Calu3 (cell line): ENCODE data around the gene PKP4. TPM values are rescaled to one million over a fixed set of nuclear protein-coding genes. Genes with fewer than 3 reads are reported as not detected.

ENCODE experiments used
- BruUV-seq: library from RNA; stranded (reverse); fragments of 400-500 nt; replicated peaks from 2 replicates; lab custom pipeline; 2021; lab: Mats Ljungman, UMichigan
- CTCF ChIA-PET: fragments of 300-600 bp; sonication (Branson Sonifier 250); formaldehyde crosslinking; loops from one replicate; lab custom pipeline; 2022; ENCODE audit warnings: antibody characterized with exemption; lab: Charles Lee
- DNase-seq: peaks from one replicate; pipeline ENCODE4 v3.0.0; 2022
- H3K27ac Mint-ChIP-seq: one replicate; pipeline ENCODE4 v1.8.0; 2022; ENCODE audit warnings: mixed read lengths; ENCODE audit not compliant: unreplicated experiment
- H3K27me3 Mint-ChIP-seq: one replicate; pipeline ENCODE4 v1.8.0; 2022; ENCODE audit warnings: mixed read lengths; ENCODE audit not compliant: unreplicated experiment
- H3K36me3 Mint-ChIP-seq: one replicate; pipeline ENCODE4 v1.8.0; 2022; ENCODE audit warnings: mild to moderate bottlenecking, moderate library complexity, mixed read lengths; ENCODE audit not compliant: insufficient read depth, unreplicated experiment
- H3K4me1 Mint-ChIP-seq: one replicate; pipeline ENCODE4 v1.8.0; 2022; ENCODE audit warnings: mild to moderate bottlenecking, low read depth, mixed read lengths; ENCODE audit not compliant: unreplicated experiment
- H3K4me3 Mint-ChIP-seq: one replicate; pipeline ENCODE4 v1.8.0; 2022; ENCODE audit warnings: mild to moderate bottlenecking, low read depth, moderate library complexity, mixed read lengths; ENCODE audit not compliant: unreplicated experiment
- H3K9me3 Mint-ChIP-seq: one replicate; pipeline ENCODE4 v1.8.0; 2022; ENCODE audit warnings: low read depth, mixed read lengths; ENCODE audit not compliant: unreplicated experiment
- intact Hi-C: fragments of 100-400 bp; cut with micrococcal nuclease; formaldehyde crosslinking; loops from one replicate; pipeline ENCODE4 v1.10.0; 2022; ENCODE audit not compliant: unreplicated experiment
- total RNA-seq: library from RNA; stranded (reverse); gene quantifications from 2 replicates; pipeline ENCODE4 v1.2.3, GENCODE V29; 2022
- TF ChIP-seq, protein P1 (sequence below): fragments of 200-600 bp; IDR thresholded peaks from one replicate; pipeline ENCODE4 v1.8.0; 2022; ENCODE audit warnings: antibody characterized with exemption; ENCODE audit not compliant: unreplicated experiment

PKP4 gene
- total RNA-seq, 1 experiment from 2014 or later: 137 TPM

DNA sequence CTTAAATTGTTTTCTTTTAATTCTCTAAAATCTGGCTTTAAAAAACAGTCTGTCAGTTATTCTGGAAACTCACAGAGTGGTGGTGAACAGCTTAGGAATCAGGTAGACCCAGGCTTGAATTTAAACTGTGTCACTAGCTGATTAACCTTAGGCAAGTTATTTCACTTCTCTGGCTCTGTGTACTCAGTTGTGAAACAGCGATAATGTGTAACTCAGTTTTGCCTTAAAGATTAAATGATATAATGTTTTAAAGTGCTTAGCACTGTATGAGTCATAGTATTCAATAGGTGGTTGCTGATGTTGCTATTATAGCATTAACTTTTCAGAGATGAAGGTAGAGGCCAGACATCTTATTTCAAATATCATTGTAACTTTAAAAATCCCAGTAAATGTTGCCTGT lies 40.7 kb downstream of the PKP4 start:
- H3K27me3 Mint-ChIP-seq: no peaks in the 10 kb centered on the region
- DNase-seq: peak; percentile 22
- no TSS peak for BruUV-seq
- intact Hi-C loops: loop anchor here (1.0 to 2.0 kb wide), 2 partner anchors 8 to 39 kb away; no protein-coding TSS in a partner anchor
- H3K27ac Mint-ChIP-seq: peak overlapping the region; percentile 90
- no peaks in the 10 kb centered on the region for H3K9me3 Mint-ChIP-seq
- CTCF ChIA-PET: interaction anchor here (0.6 to 1.1 kb wide), 5 partner anchors 12 to 247 kb away, joined by 3 to 5 read pairs (median 3); no protein-coding TSS in a partner anchor
- peak overlapping the region; percentile 14 for H3K4me3 Mint-ChIP-seq
- H3K36me3 Mint-ChIP-seq: peaks cover 27% of the 10 kb centered on the region
- TF ChIP-seq, protein P1, sequence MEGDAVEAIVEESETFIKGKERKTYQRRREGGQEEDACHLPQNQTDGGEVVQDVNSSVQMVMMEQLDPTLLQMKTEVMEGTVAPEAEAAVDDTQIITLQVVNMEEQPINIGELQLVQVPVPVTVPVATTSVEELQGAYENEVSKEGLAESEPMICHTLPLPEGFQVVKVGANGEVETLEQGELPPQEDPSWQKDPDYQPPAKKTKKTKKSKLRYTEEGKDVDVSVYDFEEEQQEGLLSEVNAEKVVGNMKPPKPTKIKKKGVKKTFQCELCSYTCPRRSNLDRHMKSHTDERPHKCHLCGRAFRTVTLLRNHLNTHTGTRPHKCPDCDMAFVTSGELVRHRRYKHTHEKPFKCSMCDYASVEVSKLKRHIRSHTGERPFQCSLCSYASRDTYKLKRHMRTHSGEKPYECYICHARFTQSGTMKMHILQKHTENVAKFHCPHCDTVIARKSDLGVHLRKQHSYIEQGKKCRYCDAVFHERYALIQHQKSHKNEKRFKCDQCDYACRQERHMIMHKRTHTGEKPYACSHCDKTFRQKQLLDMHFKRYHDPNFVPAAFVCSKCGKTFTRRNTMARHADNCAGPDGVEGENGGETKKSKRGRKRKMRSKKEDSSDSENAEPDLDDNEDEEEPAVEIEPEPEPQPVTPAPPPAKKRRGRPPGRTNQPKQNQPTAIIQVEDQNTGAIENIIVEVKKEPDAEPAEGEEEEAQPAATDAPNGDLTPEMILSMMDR: no peak
- peaks cover 76% of the 10 kb centered on the region for H3K4me1 Mint-ChIP-seq

DNA sequence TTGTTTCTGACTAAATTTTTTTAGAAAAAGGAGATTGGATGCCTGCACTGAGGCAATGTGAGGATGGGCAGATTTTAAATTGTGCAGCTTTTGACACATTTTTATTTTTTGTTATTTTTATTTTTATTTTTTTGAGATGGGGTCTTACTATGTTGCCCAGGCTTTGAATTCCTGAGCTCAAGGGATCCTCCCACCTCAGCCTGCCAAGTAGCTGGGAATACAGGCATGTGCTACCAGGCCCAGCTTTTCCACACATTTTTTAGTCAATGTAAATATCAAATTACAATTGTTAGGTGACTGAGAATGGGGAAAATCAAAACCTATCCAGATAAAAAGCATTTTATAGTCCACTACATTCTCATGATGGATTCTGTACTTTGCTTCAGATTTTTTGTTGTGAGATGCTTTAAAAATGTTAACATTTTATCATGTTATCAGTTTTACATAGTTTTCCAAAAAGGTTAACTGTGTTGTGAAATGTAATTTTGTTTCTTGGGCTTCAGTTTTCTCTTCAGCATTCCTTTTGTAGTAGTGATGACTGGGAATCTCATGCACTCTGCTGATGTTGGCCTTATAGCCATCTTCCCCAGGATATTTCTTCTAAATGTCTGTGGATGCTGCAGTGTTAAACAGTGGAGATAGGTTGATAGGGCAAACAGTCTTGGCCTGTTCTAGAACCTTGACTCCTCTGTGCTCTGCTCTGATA lies 41.4 kb downstream of the PKP4 start:
- DNase-seq: no peak
- Mint-ChIP-seq H3K27me3 (no peaks in the 10 kb centered on the region), H3K4me3 (peak overlapping the region; percentile 14), H3K27ac (peak overlapping the region; percentile 90), H3K4me1 (peaks cover 75% of the 10 kb centered on the region), H3K36me3 (peaks cover 27% of the 10 kb centered on the region), H3K9me3 (no peaks in the 10 kb centered on the region)
- TF ChIP-seq, protein P1: no peak
- intact Hi-C loops: no loop called here
- CTCF ChIA-PET: interaction anchor here (0.9 to 1.1 kb wide), 3 partner anchors 12 to 102 kb away, joined by 3 to 5 read pairs (median 3); no protein-coding TSS in a partner anchor
- BruUV-seq: no TSS peak

DNA sequence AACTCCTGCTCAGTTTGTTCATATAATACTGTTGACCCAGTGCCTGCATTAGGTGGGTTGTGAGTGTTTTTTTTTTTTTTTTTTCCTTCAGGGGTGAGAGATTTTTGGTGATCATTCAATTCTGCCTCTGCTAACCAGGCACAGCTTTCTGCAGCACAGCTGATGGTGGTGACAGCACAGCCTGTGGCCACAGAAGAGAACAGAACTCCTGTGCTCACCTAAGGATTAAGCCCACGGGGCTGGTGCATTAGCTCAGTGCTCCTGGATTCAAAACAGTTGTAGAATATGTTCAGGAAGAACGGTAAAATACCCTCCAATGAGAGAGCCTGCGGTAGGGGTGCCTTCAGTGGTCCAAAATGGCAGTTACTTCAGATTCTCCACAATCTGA lies 42.0 kb downstream of the PKP4 start:
- Mint-ChIP-seq H3K27ac (no peak overlapping the region), H3K9me3 (no peaks in the 10 kb centered on the region), H3K4me1 (peaks cover 70% of the 10 kb centered on the region), H3K4me3 (no peak overlapping the region), H3K27me3 (no peaks in the 10 kb centered on the region), H3K36me3 (peaks cover 27% of the 10 kb centered on the region)
- CTCF ChIA-PET: no interaction called here
- intact Hi-C loops: no loop called here
- no peak for DNase-seq
- TF ChIP-seq, protein P1: no peak
- no TSS peak for BruUV-seq

DNA sequence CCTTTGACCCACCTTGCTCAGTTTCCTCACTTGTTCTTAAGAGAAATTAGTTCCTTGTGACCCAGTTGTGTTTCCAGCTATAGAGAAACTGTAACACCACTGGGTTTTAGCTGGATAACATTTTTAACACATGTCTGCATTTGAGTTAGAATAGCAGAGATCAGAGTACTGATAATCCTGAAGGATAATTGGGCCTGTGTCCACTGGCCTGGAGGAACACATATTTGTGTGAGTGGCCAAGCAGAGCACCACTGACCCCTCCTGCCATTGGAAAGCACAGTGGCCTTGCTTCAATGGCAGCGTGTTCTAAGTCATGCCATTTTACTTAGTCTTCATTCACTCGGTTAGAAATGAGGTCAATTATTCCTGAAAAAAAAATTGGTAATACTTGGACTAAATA lies 42.6 kb downstream of the PKP4 start:
- peaks cover 27% of the 10 kb centered on the region for H3K36me3 Mint-ChIP-seq
- CTCF ChIA-PET: no interaction called here
- no peak for DNase-seq
- H3K4me3 Mint-ChIP-seq: no peak overlapping the region
- intact Hi-C loops: no loop called here
- BruUV-seq: no TSS peak
- peaks cover 65% of the 10 kb centered on the region for H3K4me1 Mint-ChIP-seq
- H3K9me3 Mint-ChIP-seq: no peaks in the 10 kb centered on the region
- TF ChIP-seq, protein P1: no peak
- no peaks in the 10 kb centered on the region for H3K27me3 Mint-ChIP-seq
- H3K27ac Mint-ChIP-seq: no peak overlapping the region
